HG03045 (cell line): ENCODE data around the gene LRRC75B.
"Not testable (repeated sequence)": the region's sequence is repeated elsewhere in the genome, so short reads cannot be mapped to it uniquely, and the experiment has no call there.

ENCODE experiments used
- ATAC-seq: cut with Tn5 transposase; IDR thresholded peaks from one replicate; pipeline ENCODE4 v1.9.1; 2021; ENCODE audit warnings: mild to moderate bottlenecking, moderate library complexity; ENCODE audit not compliant: unreplicated experiment

Gene LRRC75B

GRCh38 chr22:24592851-24593558 is at the start of gene LRRC75B:
LRRC75B (minus strand) TSS chr22:24593073; CDS start chr22:24593039, 34 bp downstream.
- peak; percentile 71 for ATAC-seq

GRCh38 chr22:24642307-24642706 is 49.4 kb upstream of the LRRC75B start:
- not testable (repeated sequence) for ATAC-seq

GRCh38 chr22:24636513-24636912 is 43.6 kb upstream of the LRRC75B start:
- ATAC-seq: not testable (repeated sequence)

GRCh38 chr22:24634776-24635389 is 42.0 kb upstream of the LRRC75B start:
- not testable (repeated sequence) for ATAC-seq

GRCh38 chr22:24633231-24634023 is 40.6 kb upstream of the LRRC75B start:
- not testable (repeated sequence) for ATAC-seq

- not testable (repeated sequence) for ATAC-seq
These were observed 39.8 kb upstream of the LRRC75B start for GRCh38 chr22:24632642-24633041.

- not testable (repeated sequence) for ATAC-seq
These were observed 38.7 kb upstream of the LRRC75B start for GRCh38 chr22:24631430-24632122.

- not testable (repeated sequence) for ATAC-seq
These were observed 38.0 kb upstream of the LRRC75B start for GRCh38 chr22:24630812-24631427.

- not testable (repeated sequence) for ATAC-seq
These were observed 36.2 kb upstream of the LRRC75B start for GRCh38 chr22:24629069-24629468.

- ATAC-seq: not testable (repeated sequence)
These were observed 35.0 kb upstream of the LRRC75B start for GRCh38 chr22:24627911-24628310.

GRCh38 chr22:24622596-24622995 is 29.7 kb upstream of the LRRC75B start:
- not testable (repeated sequence) for ATAC-seq

- ATAC-seq: not testable (repeated sequence)
These were observed 28.4 kb upstream of the LRRC75B start for GRCh38 chr22:24621244-24621643.

- ATAC-seq: not testable (repeated sequence)
These were observed 21.9 kb upstream of the LRRC75B start for GRCh38 chr22:24614794-24615193.

GRCh38 chr22:24609888-24610287 is 17.0 kb upstream of the LRRC75B start:
- not testable (repeated sequence) for ATAC-seq

GRCh38 chr22:24608327-24608726 is 15.5 kb upstream of the LRRC75B start:
- ATAC-seq: not testable (repeated sequence)

- peak; percentile 75 for ATAC-seq
These were observed 14.6 kb upstream of the LRRC75B start for GRCh38 chr22:24607429-24607983.

- ATAC-seq: not testable (repeated sequence)
These were observed 13.5 kb upstream of the LRRC75B start for GRCh38 chr22:24606340-24606739.

GRCh38 chr22:24603770-24604629 is 11.1 kb upstream of the LRRC75B start:
- ATAC-seq: not testable (repeated sequence)
